ENCODE results near the gene AK9. TPM values are rescaled to one million over a fixed set of nuclear protein-coding genes. Genes with fewer than 3 reads are reported as not detected.

Gene AK9
- total RNA-seq, 1 donor from 2014 or later = 5.4 TPM

- DNase-seq (ENCODE audit: low read depth) = no peak
- no peak overlapping the region for H3K4me3 ChIP-seq (ENCODE audit: low read depth, low read length)
- peaks cover 5% of the 10 kb centered on the region for H3K36me3 ChIP-seq (ENCODE audit: control insufficient read depth, insufficient read depth, low read length)
- no peak for TF ChIP-seq CTCF (IDR thresholded peaks at IDR 0.05; ENCODE audit: insufficient read depth, low read length, poor library complexity, severe bottlenecking)
- no peaks in the 10 kb centered on the region for H3K27me3 ChIP-seq (ENCODE audit: control insufficient read depth, insufficient read depth, low read length)
These were observed 241.0 kb downstream of the AK9 start for GRCh38 chr6:109449795-109450673.

DNA sequence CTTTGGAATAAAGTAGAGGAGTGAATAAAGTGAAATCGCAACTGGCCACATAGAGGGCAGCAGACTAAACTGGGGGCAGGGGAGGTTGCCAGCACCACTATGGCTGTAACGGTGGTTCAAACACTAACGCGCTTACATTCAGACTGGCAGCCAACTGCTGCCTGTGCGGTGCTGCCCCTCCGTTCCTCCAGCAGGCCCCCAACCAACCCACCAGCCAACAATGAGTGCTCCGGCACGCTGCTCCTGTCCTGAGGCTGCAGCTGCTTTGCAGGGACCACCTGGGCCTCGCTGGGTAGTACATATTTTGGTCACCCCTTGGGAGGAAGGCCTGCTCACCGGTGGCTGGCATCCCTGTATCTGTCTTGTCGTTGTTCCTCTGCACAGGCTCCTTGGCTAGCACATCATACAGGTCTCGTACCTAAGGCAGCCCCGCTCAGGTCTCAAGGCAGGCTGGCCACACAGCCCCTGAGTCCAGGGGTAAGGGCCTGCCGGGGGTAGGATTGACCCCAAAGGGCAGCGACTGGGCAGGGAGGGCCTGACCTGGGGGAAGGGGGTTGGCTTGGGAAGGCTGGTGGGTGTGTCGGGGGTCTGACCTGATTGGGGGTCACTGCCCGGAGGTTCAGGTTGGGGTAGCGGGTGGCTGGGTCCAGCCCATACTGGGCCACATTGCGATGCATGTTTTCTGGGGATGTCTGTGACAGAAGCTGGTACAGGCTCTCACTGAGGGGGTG is 241.8 kb downstream of the AK9 start:
- H3K4me3 ChIP-seq (ENCODE audit: low read depth, low read length) = no peak overlapping the region
- H3K36me3 ChIP-seq (ENCODE audit: control insufficient read depth, insufficient read depth, low read length) = peaks cover 6% of the 10 kb centered on the region
- no peak for TF ChIP-seq CTCF (IDR thresholded peaks at IDR 0.05; ENCODE audit: insufficient read depth, low read length, poor library complexity, severe bottlenecking)
- no peaks in the 10 kb centered on the region for H3K27me3 ChIP-seq (ENCODE audit: control insufficient read depth, insufficient read depth, low read length)
- no peak for DNase-seq (ENCODE audit: low read depth)

DNA sequence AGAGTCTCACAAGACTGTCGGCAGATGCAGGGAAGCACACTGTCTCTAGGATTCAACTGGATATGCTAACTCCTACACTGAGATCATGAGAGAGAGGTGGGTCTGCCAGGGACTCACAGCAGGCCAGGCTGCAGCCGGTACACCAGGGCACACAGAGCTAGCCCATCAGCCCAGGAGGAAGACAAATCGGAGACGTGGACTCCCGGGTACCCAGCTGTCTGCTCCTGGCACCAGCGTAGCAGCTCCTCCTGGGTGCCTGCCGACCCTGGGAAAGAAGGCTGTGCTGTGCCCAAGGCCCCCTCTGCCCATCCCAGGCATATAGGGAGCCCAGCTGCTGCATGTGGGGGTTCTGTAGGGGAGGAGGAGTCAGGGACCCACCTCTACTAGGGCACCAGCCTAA is 242.4 kb downstream of the AK9 start:
- DNase-seq (ENCODE audit: low read depth) = no peak
- no peak overlapping the region for H3K4me3 ChIP-seq (ENCODE audit: low read depth, low read length)
- TF ChIP-seq CTCF (IDR thresholded peaks at IDR 0.05; ENCODE audit: insufficient read depth, low read length, poor library complexity, severe bottlenecking) = no peak
- H3K27me3 ChIP-seq (ENCODE audit: control insufficient read depth, insufficient read depth, low read length) = no peaks in the 10 kb centered on the region
- peaks cover 5% of the 10 kb centered on the region for H3K36me3 ChIP-seq (ENCODE audit: control insufficient read depth, insufficient read depth, low read length)

- no peak for DNase-seq (ENCODE audit: low read depth)
- Histone ChIP-seq H3K36me3 (ENCODE audit: control insufficient read depth, insufficient read depth, low read length) (peaks cover 5% of the 10 kb centered on the region), H3K4me3 (ENCODE audit: low read depth, low read length) (no peak overlapping the region), H3K27me3 (ENCODE audit: control insufficient read depth, insufficient read depth, low read length) (no peaks in the 10 kb centered on the region)
- no peak for TF ChIP-seq CTCF (IDR thresholded peaks at IDR 0.05; ENCODE audit: insufficient read depth, low read length, poor library complexity, severe bottlenecking)
These were observed 243.0 kb downstream of the AK9 start for GRCh38 chr6:109447878-109448555.

DNA sequence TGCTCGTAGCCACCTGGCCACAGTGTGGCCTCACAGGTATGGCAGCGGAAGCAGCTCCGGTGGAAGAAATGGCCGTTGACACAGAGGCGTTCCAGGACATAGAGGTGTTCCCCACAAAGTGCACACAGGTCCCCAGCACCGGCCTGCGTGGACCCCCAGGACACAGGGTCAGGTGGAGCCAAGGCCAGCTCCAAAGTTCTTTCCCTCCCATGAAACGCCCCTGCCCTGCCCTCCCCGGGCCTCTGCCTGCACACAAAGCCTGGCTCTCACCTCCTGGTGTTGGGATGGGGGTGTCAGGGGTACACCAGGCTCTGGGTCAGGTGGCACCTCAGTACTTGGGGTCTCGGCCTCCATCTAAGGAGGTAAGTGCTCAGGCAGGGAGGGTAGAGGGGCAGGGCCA is 243.9 kb downstream of the AK9 start:
- no peak for TF ChIP-seq CTCF (IDR thresholded peaks at IDR 0.05; ENCODE audit: insufficient read depth, low read length, poor library complexity, severe bottlenecking)
- H3K36me3 ChIP-seq (ENCODE audit: control insufficient read depth, insufficient read depth, low read length) = peaks cover 2% of the 10 kb centered on the region
- DNase-seq (ENCODE audit: low read depth) = no peak

More for the DNA sequence above, 243.9 kb downstream of the AK9 start:
- H3K27me3 ChIP-seq (ENCODE audit: control insufficient read depth, insufficient read depth, low read length) = no peaks in the 10 kb centered on the region
- H3K4me3 ChIP-seq (ENCODE audit: low read depth, low read length) = no peak overlapping the region
